ENCODE data around the gene USP24. TPM values are rescaled to one million over a fixed set of nuclear protein-coding genes. Genes with fewer than 3 reads are reported as not detected.

USP24 gene
- total and polyA plus RNA-seq, 2 donors (not counting 3 experiments of a cell fraction or from before 2014, with no cell fraction given): 8.2 to 30.0 TPM

DNA sequence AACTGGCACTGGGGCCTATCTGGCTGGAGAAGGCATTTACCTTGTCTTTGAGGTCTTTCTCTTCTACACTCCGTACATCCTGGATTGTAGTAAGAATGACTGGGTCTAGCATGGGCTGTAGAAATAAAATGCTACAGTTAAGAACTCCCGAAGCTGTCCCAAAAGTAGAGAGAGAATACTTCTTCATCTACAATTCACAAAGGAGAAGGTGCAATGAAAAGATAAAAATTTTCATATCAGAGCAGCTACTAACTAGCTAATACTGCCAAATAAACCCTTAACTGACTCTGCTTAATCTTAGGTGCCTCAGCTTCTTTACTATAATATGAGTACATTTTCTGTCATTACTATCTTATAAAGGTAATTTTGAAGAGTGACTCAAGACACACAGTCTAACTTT is 55.6 kb downstream of the USP24 start:
- ChIA-PET POLR2A (no interaction called here), CTCF (interaction anchor here (1.0 to 3.1 kb wide), 7 partner anchors 12 to 118 kb away, joined by 3 to 12 read pairs (median 3); no protein-coding TSS in a partner anchor)
- no peak for DNase-seq (ENCODE audit: low read depth, low spot score)
- H3K9me3 ChIP-seq (replicated peaks; ENCODE audit: control insufficient read depth, insufficient read depth, low read length): no peaks in the 10 kb centered on the region
- H3K79me2 ChIP-seq (ENCODE audit: control insufficient read depth, insufficient read depth, low read length): no peaks in the 10 kb centered on the region
- no peak overlapping the region for H3K4me3 ChIP-seq (replicated peaks in 1 of 3; ENCODE audit: insufficient read depth in 1 of 3, low read depth in 1 of 3, low read length in 3 of 3)
- no peaks in the 10 kb centered on the region for H3K27me3 ChIP-seq (ENCODE audit: control insufficient read depth in 2 of 2, insufficient read depth in 2 of 2, low read length in 2 of 2)
- intact Hi-C loops (cut with micrococcal nuclease) (no loop called here), dilution Hi-C loops (cut with MboI; ENCODE audit: extremely low pct_ligation_motif_present, low sequenced_read_pairs) (no loop called here)
- H3K36me3 ChIP-seq (ENCODE audit: control insufficient read depth in 2 of 2, extremely low read depth in 1 of 2, insufficient read depth in 2 of 2, low read length in 2 of 2): peaks cover 4 to 12% of the 10 kb centered on the region in 2 experiments
- BruUV-seq (replicated peaks): no TSS peak
- no peak overlapping the region for H2AFZ ChIP-seq (ENCODE audit: low read depth, low read length)
- TF ChIP-seq POLR2AphosphoS5 (IDR thresholded peaks at IDR 0.05; ENCODE audit: insufficient read depth, low read depth, low read length) (no peak), MAX (IDR thresholded peaks at IDR 0.05; ENCODE audit: insufficient read depth, insufficient read length) (no peak), CTCF (IDR thresholded peaks at IDR 0.05; ENCODE audit: extremely low read depth in 1 of 2, insufficient read depth in 1 of 2, low read depth in 1 of 2, low read length in 2 of 2) (no peak), FOS (IDR thresholded peaks at IDR 0.05; ENCODE audit: borderline replicate concordance, insufficient read depth, low read length) (no peak), JUN (IDR thresholded peaks at IDR 0.05; ENCODE audit: borderline replicate concordance, insufficient read depth, insufficient read length, low read depth) (no peak), MYC (IDR thresholded peaks at IDR 0.05; ENCODE audit: low read depth, low read length) (no peak), GATA2 (IDR thresholded peaks at IDR 0.05; ENCODE audit: insufficient read depth, insufficient read length, low read depth, low read length) (no peak), EZH2 (IDR thresholded peaks at IDR 0.05; ENCODE audit: borderline replicate concordance, low read depth, low read length, severe bottlenecking) (no peak), POLR2A (IDR thresholded peaks at IDR 0.05; ENCODE audit: low read depth, low read length) (no peak)
- no peaks in the 10 kb centered on the region for H3K9me1 ChIP-seq (replicated peaks; ENCODE audit: control insufficient read depth, extremely low read depth, insufficient read depth, low read length)
- no peak for FAIRE-seq
- H4K20me1 ChIP-seq (replicated peaks; ENCODE audit: control insufficient read depth, extremely low read depth, insufficient read depth, low read length): no peaks in the 10 kb centered on the region
- no peak overlapping the region for H3K27ac ChIP-seq (ENCODE audit: insufficient read depth, low read depth, low read length)
- H3K9ac ChIP-seq (replicated peaks; ENCODE audit: extremely low read depth, insufficient read depth, low read length): no peak overlapping the region
- no peaks in the 10 kb centered on the region for H3K4me1 ChIP-seq (ENCODE audit: control insufficient read depth, extremely low read depth, insufficient read depth, low read length)
- no peak overlapping the region for H3K4me2 ChIP-seq (ENCODE audit: insufficient read depth, low read length)

All from endothelial cell of umbilical vein (primary cell).